HepG2 (cell line): ENCODE results near the gene SRSF4. TPM values are rescaled to one million over a fixed set of nuclear protein-coding genes. Genes with fewer than 3 reads are reported as not detected.

ENCODE experiments used
- BRCA1 ChIP-seq: sonication (generic); formaldehyde crosslinking; IDR thresholded peaks from 2 replicates; pipeline ENCODE4 v1.4.0; 2020; ENCODE audit warnings: missing genetic modification reagents
- CBFB ChIP-seq: sonication (generic); formaldehyde crosslinking; IDR thresholded peaks from 2 replicates; pipeline ENCODE4 v1.4.0; 2020; ENCODE audit warnings: missing genetic modification reagents
- HDAC6 ChIP-seq: fragments of 200-600 bp; sonication (generic); IDR thresholded peaks from 2 replicates; pipeline ENCODE4 v1.7.0; 2017; ENCODE audit warnings: mild to moderate bottlenecking, antibody characterized with exemption, low read length, low read depth
- LRRFIP1 ChIP-seq: sonication (generic); formaldehyde crosslinking; conservative IDR thresholded peaks from 2 replicates; pipeline ENCODE4 v1.4.0; 2020; ENCODE audit warnings: missing genetic modification reagents
- NFATC3 ChIP-seq: sonication (generic); formaldehyde crosslinking; IDR thresholded peaks from 2 replicates; pipeline ENCODE4 v1.5.1; 2020; ENCODE audit warnings: mild to moderate bottlenecking, missing genetic modification reagents
- NR3C1 ChIP-seq: sonication (generic); formaldehyde crosslinking; IDR thresholded peaks from 2 replicates; pipeline ENCODE4 v1.4.0; 2020; ENCODE audit warnings: missing genetic modification reagents
- TP53 ChIP-seq: sonication (generic); formaldehyde crosslinking; conservative IDR thresholded peaks from 2 replicates; pipeline ENCODE4 v1.4.0; 2020; ENCODE audit warnings: missing genetic modification reagents
- YY1 ChIP-seq: IDR thresholded peaks from 2 replicates; pipeline ENCODE4 v1.6.1; 2011; ENCODE audit warnings: low read length, low read depth, moderate library complexity, mild to moderate bottlenecking; ENCODE audit not compliant: insufficient read depth, insufficient replicate concordance
- ZBTB46 ChIP-seq: sonication (generic); formaldehyde crosslinking; IDR thresholded peaks from 2 replicates; pipeline ENCODE4 v1.4.0; 2020; ENCODE audit warnings: mild to moderate bottlenecking, missing genetic modification reagents, borderline replicate concordance
- ZNF33A ChIP-seq: sonication (generic); formaldehyde crosslinking; IDR thresholded peaks from 2 replicates; pipeline ENCODE4 v1.5.1; 2020; ENCODE audit warnings: missing genetic modification reagents, mild to moderate bottlenecking, moderate library complexity, borderline replicate concordance
- ZNF558 ChIP-seq: sonication (generic); formaldehyde crosslinking; IDR thresholded peaks from 2 replicates; pipeline ENCODE4 v1.9.0; 2022; ENCODE audit warnings: mild to moderate bottlenecking, missing genetic modification reagents, borderline replicate concordance
- ZNF773 ChIP-seq: sonication (generic); formaldehyde crosslinking; IDR thresholded peaks from 2 replicates; pipeline ENCODE4 v1.4.0; 2020; ENCODE audit warnings: missing genetic modification reagents, borderline replicate concordance
- ZNF788 ChIP-seq: sonication (generic); formaldehyde crosslinking; IDR thresholded peaks from 2 replicates; pipeline ENCODE4 v1.5.0; 2020; ENCODE audit warnings: mild to moderate bottlenecking, missing genetic modification reagents, borderline replicate concordance
- ZUFSP ChIP-seq: sonication (generic); formaldehyde crosslinking; IDR thresholded peaks from 2 replicates; pipeline ENCODE4 v1.9.0; 2021; ENCODE audit warnings: missing genetic modification reagents, mild to moderate bottlenecking, borderline replicate concordance
- polyA plus RNA-seq, 8 experiments: library from polyadenylated mRNA; depleted of rRNA in 3 of 8; stranded (reverse) in 7 of 8; unstranded in 1 of 8; fragments of >200 nt; fragmentation: Illumina TruSeq in 4 of 8; extraction: Trizol in 4 of 8; gene quantifications; 2 replicates each; pipeline versions ENCODE4 v1.2.1 to v1.2.3, GENCODE V29; 2011 to 2016; ENCODE audit warnings: low read depth in 4 of 8, missing spikeins in 1 of 8, mixed read lengths in 1 of 8; ENCODE audit not compliant: insufficient read depth in 1 of 8
- total RNA-seq, 5 experiments: library from RNA; depleted of rRNA; stranded (reverse); fragments of >200 nt; fragmentation: Illumina TruSeq; extraction: Trizol; gene quantifications; 2 replicates each; pipeline ENCODE4 v1.2.3, GENCODE V29; 2016; ENCODE audit warnings: low read depth in 1 of 5
- TF ChIP-seq, protein P1 (sequence below): sonication (generic); formaldehyde crosslinking; IDR thresholded peaks from 2 replicates; pipeline ENCODE4 v1.5.1; 2020; ENCODE audit warnings: missing genetic modification reagents, mild to moderate bottlenecking, borderline replicate concordance
- TF ChIP-seq, protein P2 (sequence below): sonication (generic); formaldehyde crosslinking; IDR thresholded peaks from 2 replicates; pipeline ENCODE4 v1.5.0; 2020; ENCODE audit warnings: mild to moderate bottlenecking, missing genetic modification reagents
- TF ChIP-seq, protein P3 (sequence below): sonication (generic); formaldehyde crosslinking; IDR thresholded peaks from 2 replicates; pipeline ENCODE4 v1.8.0; 2022; ENCODE audit warnings: mild to moderate bottlenecking, missing genetic modification reagents, moderate library complexity

Gene SRSF4
- total and polyA plus RNA-seq, 2 of the 13 experiments (the other 11 are each of a cell fraction or from before 2014, with no cell fraction given): 37.7 to 50.9 TPM

DNA sequence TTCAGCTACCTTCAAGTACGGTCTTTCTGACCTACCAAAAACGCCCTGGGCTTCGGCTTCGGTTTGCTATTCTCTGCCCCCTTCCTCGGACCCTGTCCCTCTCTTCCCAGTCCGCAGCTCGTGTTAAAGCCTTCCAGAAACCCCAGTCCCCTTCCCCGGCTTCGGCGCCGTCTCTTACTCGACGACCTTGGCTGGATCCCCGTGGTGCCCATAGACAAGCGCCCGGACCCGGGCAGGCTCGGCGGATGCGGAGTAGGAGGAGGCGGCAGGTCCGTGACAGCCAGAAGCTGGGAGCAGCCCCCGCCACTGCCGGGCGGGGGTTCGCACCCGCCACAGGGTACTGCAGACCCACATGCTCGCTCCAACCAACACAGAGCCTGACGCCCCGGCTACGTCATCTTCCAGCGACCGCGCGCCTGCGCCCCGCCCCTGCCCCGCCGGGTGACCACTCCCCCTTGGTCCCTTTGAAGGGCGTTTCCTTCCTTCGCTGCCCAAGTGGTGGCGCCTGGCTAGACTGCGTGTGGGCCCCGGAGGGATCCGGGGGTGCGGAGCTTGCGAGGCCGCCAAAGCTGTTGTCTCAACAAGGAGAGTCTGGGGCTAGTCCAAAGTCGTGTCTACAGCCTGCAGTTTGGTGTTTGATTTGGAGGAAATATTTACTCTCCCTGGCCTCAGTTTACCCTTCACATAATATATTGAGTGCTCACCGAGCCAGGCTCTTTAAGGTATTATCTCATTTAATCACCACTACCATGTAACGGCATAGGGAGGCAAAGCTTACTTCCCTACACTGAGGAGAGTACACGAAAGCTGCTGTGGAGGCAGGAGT lies 49.1 kb upstream of the SRSF4 start, which contains the start of gene MECR (continued):
- TF ChIP-seq, protein P1, sequence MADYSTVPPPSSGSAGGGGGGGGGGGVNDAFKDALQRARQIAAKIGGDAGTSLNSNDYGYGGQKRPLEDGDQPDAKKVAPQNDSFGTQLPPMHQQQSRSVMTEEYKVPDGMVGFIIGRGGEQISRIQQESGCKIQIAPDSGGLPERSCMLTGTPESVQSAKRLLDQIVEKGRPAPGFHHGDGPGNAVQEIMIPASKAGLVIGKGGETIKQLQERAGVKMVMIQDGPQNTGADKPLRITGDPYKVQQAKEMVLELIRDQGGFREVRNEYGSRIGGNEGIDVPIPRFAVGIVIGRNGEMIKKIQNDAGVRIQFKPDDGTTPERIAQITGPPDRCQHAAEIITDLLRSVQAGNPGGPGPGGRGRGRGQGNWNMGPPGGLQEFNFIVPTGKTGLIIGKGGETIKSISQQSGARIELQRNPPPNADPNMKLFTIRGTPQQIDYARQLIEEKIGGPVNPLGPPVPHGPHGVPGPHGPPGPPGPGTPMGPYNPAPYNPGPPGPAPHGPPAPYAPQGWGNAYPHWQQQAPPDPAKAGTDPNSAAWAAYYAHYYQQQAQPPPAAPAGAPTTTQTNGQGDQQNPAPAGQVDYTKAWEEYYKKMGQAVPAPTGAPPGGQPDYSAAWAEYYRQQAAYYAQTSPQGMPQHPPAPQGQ: no peak
- TF ChIP-seq, protein P2, sequence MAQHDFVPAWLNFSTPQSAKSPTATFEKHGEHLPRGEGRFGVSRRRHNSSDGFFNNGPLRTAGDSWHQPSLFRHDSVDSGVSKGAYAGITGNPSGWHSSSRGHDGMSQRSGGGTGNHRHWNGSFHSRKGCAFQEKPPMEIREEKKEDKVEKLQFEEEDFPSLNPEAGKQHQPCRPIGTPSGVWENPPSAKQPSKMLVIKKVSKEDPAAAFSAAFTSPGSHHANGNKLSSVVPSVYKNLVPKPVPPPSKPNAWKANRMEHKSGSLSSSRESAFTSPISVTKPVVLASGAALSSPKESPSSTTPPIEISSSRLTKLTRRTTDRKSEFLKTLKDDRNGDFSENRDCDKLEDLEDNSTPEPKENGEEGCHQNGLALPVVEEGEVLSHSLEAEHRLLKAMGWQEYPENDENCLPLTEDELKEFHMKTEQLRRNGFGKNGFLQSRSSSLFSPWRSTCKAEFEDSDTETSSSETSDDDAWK (CRISPR knock-in tag): no peak
- TF ChIP-seq HDAC6: no peak
- TF ChIP-seq, protein P3, sequence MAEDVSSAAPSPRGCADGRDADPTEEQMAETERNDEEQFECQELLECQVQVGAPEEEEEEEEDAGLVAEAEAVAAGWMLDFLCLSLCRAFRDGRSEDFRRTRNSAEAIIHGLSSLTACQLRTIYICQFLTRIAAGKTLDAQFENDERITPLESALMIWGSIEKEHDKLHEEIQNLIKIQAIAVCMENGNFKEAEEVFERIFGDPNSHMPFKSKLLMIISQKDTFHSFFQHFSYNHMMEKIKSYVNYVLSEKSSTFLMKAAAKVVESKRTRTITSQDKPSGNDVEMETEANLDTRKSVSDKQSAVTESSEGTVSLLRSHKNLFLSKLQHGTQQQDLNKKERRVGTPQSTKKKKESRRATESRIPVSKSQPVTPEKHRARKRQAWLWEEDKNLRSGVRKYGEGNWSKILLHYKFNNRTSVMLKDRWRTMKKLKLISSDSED (CRISPR knock-in tag): no peak
- no peak for TF ChIP-seq LRRFIP1
- TF ChIP-seq ZNF558 (CRISPR knock-in tag): no peak
- TF ChIP-seq BRCA1: no peak
- no peak for TF ChIP-seq ZBTB46 (CRISPR knock-in tag)
- no peak; the same call in 1 of the 2 replicates for TF ChIP-seq NFATC3 (CRISPR knock-in tag)
- peak; percentile 70 for TF ChIP-seq YY1
- TF ChIP-seq CBFB (CRISPR knock-in tag): peak; percentile 56; the same call in 1 of the 2 replicates
- no peak for TF ChIP-seq ZNF773 (CRISPR knock-in tag)
- no peak; the same call in 1 of the 2 replicates for TF ChIP-seq TP53 (CRISPR knock-in tag)
- TF ChIP-seq ZUFSP (CRISPR knock-in tag): no peak
- no peak for TF ChIP-seq ZNF33A (CRISPR knock-in tag)
- TF ChIP-seq NR3C1 (CRISPR knock-in tag): no peak
- peak; percentile 69; the same call in 1 of the 2 replicates for TF ChIP-seq ZNF788 (CRISPR knock-in tag)
